DND-41 (cell line): ENCODE data around the gene CNNM2.

Experiments used
- ATAC-seq: fragments of 200-7000 bp; cut with Tn5 transposase; 3 replicates; pipeline ENCODE4 v1.9.1; 2021; ENCODE audit warnings: low read depth; ENCODE audit not compliant: insufficient read depth
- DNase-seq: peaks from one replicate; pipeline ENCODE4 v3.0.0-alpha.2; 2020
- H2AFZ ChIP-seq: 2 replicates; pipeline ENCODE4 v1.6.0; 2012; ENCODE audit warnings: low read depth, low read length
- H3K27ac ChIP-seq: 2 replicates; pipeline ENCODE4 v1.5.1; 2012; ENCODE audit warnings: low read length, inconsistent platforms
- H3K27me3 ChIP-seq: fragments of 200-600 bp; sonication (generic); 2 replicates; pipeline ENCODE4 v1.6.0; 2012; ENCODE audit warnings: low read length, mild to moderate bottlenecking, inconsistent platforms; ENCODE audit not compliant: insufficient read depth, poor library complexity
- H3K36me3 ChIP-seq: 2 replicates; pipeline ENCODE4 v1.5.1; 2012; ENCODE audit warnings: low read length, inconsistent platforms; ENCODE audit not compliant: insufficient read depth
- H3K4me1 ChIP-seq: 2 replicates; pipeline ENCODE4 v1.5.1; 2012; ENCODE audit warnings: mild to moderate bottlenecking, low read length; ENCODE audit not compliant: insufficient read depth
- H3K4me2 ChIP-seq: 2 replicates; pipeline ENCODE4 v1.6.0; 2012; ENCODE audit warnings: mild to moderate bottlenecking, moderate library complexity, low read length, inconsistent platforms; ENCODE audit not compliant: insufficient read depth
- H3K4me3 ChIP-seq, 2 experiments: fragments of 200-600 bp in 1 of 2; shearing (Covaris generic) in 1 of 2; 2 replicates each; pipeline ENCODE4 v1.5.1; 2012 to 2016; ENCODE audit warnings: inconsistent platforms in 2 of 2, low read length in 2 of 2, mild to moderate bottlenecking in 2 of 2, low read depth in 1 of 2, moderate library complexity in 1 of 2
- H3K79me2 ChIP-seq: 2 replicates; pipeline ENCODE4 v1.6.0; 2012; ENCODE audit warnings: low read length, inconsistent platforms; ENCODE audit not compliant: insufficient read depth
- H3K9ac ChIP-seq: 2 replicates; pipeline ENCODE4 v1.6.0; 2012; ENCODE audit warnings: low read depth, mild to moderate bottlenecking, inconsistent platforms, low read length, moderate library complexity
- H3K9me3 ChIP-seq: 2 replicates; pipeline ENCODE4 v1.5.1; 2012; ENCODE audit warnings: low read length, moderate library complexity, mild to moderate bottlenecking, inconsistent platforms; ENCODE audit not compliant: insufficient read depth, severe bottlenecking
- H4K20me1 ChIP-seq: 2 replicates; pipeline ENCODE4 v1.6.0; 2012; ENCODE audit warnings: low read length; ENCODE audit not compliant: insufficient read depth
- EZH2 ChIP-seq: IDR thresholded peaks from 3 replicates; pipeline ENCODE4 v1.6.1; 2012; ENCODE audit warnings: borderline replicate concordance, low read depth, mild to moderate bottlenecking, moderate library complexity, low read length, inconsistent platforms; ENCODE audit not compliant: severe bottlenecking
- TF ChIP-seq, protein P1 (sequence below): IDR thresholded peaks from 2 replicates; pipeline ENCODE4 v1.5.1; 2012; ENCODE audit warnings: borderline replicate concordance, low read length, moderate library complexity, mild to moderate bottlenecking; ENCODE audit not compliant: poor library complexity, severe bottlenecking; ENCODE audit errors: extremely low read depth

The CNNM2 gene

DNA sequence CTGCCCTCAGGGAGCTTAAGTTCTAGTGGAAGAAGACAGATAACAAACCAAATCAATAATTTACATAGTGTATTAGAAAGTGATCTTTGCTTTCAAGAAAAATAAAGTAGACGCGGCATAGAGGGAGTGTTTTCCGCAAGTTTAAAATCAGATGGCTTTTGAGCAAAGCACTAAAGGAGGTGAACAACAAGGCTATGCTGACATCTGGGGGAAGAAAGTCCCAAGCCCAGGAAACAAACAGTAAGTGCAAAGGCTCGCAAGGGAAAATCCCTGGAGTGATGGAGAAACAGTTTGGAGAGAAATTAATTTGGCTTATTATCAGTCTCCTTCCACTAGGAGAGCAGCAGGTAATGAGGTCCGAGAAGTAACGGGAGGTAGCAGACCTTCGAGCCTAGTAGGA is 1.9 kb upstream of the CNNM2 start:
- H3K9ac ChIP-seq = no peak overlapping the region
- H3K9me3 ChIP-seq = no peaks in the 10 kb centered on the region
- no peak for DNase-seq
- TF ChIP-seq, protein P1, sequence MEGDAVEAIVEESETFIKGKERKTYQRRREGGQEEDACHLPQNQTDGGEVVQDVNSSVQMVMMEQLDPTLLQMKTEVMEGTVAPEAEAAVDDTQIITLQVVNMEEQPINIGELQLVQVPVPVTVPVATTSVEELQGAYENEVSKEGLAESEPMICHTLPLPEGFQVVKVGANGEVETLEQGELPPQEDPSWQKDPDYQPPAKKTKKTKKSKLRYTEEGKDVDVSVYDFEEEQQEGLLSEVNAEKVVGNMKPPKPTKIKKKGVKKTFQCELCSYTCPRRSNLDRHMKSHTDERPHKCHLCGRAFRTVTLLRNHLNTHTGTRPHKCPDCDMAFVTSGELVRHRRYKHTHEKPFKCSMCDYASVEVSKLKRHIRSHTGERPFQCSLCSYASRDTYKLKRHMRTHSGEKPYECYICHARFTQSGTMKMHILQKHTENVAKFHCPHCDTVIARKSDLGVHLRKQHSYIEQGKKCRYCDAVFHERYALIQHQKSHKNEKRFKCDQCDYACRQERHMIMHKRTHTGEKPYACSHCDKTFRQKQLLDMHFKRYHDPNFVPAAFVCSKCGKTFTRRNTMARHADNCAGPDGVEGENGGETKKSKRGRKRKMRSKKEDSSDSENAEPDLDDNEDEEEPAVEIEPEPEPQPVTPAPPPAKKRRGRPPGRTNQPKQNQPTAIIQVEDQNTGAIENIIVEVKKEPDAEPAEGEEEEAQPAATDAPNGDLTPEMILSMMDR = no peak
- TF ChIP-seq EZH2 = no peak
- no peak overlapping the region for H2AFZ ChIP-seq
- no peak overlapping the region for H3K4me2 ChIP-seq
- H3K36me3 ChIP-seq = no peaks in the 10 kb centered on the region; the same call in 1 of the 2 replicates
- no peak overlapping the region for H3K4me3 ChIP-seq
- H4K20me1 ChIP-seq = no peaks in the 10 kb centered on the region
- peaks cover 15% of the 10 kb centered on the region for H3K79me2 ChIP-seq
- no peak for ATAC-seq
- H3K27me3 ChIP-seq = no peaks in the 10 kb centered on the region
- peaks cover 33% of the 10 kb centered on the region for H3K4me1 ChIP-seq
- H3K27ac ChIP-seq = no peak overlapping the region

DNA sequence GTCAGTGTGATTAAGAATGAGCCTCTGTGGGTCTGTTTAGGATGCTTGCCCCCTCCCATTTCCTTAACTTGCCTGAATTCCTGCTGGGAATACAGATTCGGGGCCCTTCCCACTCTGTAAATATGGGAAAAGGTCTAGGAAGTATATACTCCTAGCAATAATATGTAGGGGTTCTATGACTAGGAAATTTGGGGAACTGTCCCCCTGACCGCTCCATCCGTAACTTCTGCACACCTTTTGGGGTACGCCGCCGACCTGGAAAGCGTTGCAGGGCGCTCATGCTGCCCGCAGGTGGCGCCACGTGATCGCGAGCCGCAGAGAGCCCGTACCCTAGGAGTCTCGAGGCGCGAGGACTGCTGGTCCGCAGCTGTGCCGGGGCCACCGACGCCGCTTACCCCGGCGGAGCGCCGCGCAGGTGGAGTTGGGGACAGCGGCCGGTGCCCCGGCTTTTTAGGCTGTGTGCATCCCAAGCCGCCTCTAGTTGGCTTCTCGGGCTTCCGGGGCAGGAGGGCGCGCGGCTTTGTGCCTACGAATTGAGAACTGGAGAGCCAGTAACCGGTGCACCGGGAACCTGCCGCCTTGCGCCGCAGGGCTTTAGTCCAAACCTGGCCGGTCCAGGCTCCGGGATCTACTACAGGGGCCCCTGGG is 656 bp upstream of the CNNM2 start:
- DNase-seq (peak; percentile 77), ATAC-seq (peak; percentile 47)
- Histone ChIP-seq H3K27me3 (no peaks in the 10 kb centered on the region), H3K4me2 (peak overlapping the region; percentile 95), H3K79me2 (peaks cover 15% of the 10 kb centered on the region), H3K27ac (peak overlapping the region; percentile 77), H3K36me3 (no peaks in the 10 kb centered on the region; the same call in 1 of the 2 replicates), H3K4me3 (peak overlapping the region; percentile 37 to 78; a peak in 3 of 4 replicates), H3K9ac (peak overlapping the region; percentile 83), H3K9me3 (no peaks in the 10 kb centered on the region), H2AFZ (peak overlapping the region; percentile 71), H3K4me1 (peaks cover 45% of the 10 kb centered on the region), H4K20me1 (no peaks in the 10 kb centered on the region)
- TF ChIP-seq, protein P1 = peak; percentile 99
- no peak for TF ChIP-seq EZH2

DNA sequence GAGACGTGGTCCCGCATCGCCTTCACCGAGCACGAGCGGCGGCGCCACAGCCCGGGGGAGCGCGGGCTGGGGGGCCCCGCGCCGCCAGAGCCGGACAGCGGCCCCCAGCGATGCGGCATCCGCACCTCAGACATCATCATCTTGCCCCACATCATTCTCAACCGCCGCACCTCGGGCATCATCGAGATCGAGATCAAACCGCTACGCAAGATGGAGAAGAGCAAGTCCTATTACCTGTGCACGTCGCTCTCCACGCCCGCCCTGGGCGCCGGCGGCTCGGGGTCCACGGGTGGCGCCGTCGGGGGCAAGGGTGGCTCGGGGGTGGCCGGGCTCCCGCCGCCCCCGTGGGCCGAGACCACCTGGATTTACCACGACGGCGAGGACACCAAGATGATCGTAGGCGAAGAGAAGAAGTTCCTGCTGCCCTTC is 737 bp downstream of the CNNM2 start:
- peaks cover 15% of the 10 kb centered on the region for H3K79me2 ChIP-seq
- peak overlapping the region; percentile 95 for H3K4me2 ChIP-seq
- H3K9ac ChIP-seq = peak overlapping the region; percentile 83
- peaks cover 48% of the 10 kb centered on the region for H3K4me1 ChIP-seq
- peak overlapping the region; percentile 96 for H2AFZ ChIP-seq
- H4K20me1 ChIP-seq = no peaks in the 10 kb centered on the region
- H3K27ac ChIP-seq = peak overlapping the region; percentile 91
- TF ChIP-seq EZH2 = no peak
- TF ChIP-seq, protein P1 = peak; percentile 20
- no peaks in the 10 kb centered on the region for H3K27me3 ChIP-seq
- peak; percentile 35 for DNase-seq
- no peaks in the 10 kb centered on the region; the same call in 1 of the 2 replicates for H3K36me3 ChIP-seq
- H3K4me3 ChIP-seq = peak overlapping the region; percentile 65 to 78
- no peak for ATAC-seq
- H3K9me3 ChIP-seq = no peaks in the 10 kb centered on the region
